ENCODE measurements around the gene SUZ12. TPM values are rescaled to one million over a fixed set of nuclear protein-coding genes. Genes with fewer than 3 reads are reported as not detected.
"Not testable (repeated sequence)": the region's sequence is repeated elsewhere in the genome, so short reads cannot be mapped to it uniquely, and the experiment has no call there.

SUZ12 gene
- total and polyA plus RNA-seq, 8 donors, result 26.0 to 49.0 (median 42.3) TPM

GRCh38 chr17:31903401-31903800, 33.4 kb upstream of the SUZ12 start:
- DNase-seq (no peak), ATAC-seq (no peak)
- intact Hi-C loops (cut with DNase I), result no loop called here
- H3K27me3 ChIP-seq, result no peaks in the 10 kb centered on the region
- no peak overlapping the region for H3K27ac ChIP-seq
- H3K4me1 ChIP-seq, result peaks cover 0 to 26% of the 10 kb centered on the region in 2 donors
- H3K36me3 ChIP-seq, result peaks cover 0 to 12% of the 10 kb centered on the region in 2 donors
- H3K4me3 ChIP-seq, result no peak overlapping the region
- H3K9me3 ChIP-seq, result no peaks in the 10 kb centered on the region
- TF ChIP-seq CTCF (IDR thresholded peaks at IDR 0.05), result no peak

- no peak for TF ChIP-seq CTCF (IDR thresholded peaks at IDR 0.05)
- peak in 2 of 4 donors; percentile 66 to 71 for DNase-seq
- intact Hi-C loops (cut with DNase I), result no loop called here
These were observed 29.4 kb upstream of the SUZ12 start for GRCh38 chr17:31907342-31907962.

GRCh38 chr17:31908386-31908785, 28.4 kb upstream of the SUZ12 start:
- H3K36me3 ChIP-seq, result no peaks in the 10 kb centered on the region
- H3K4me3 ChIP-seq, result no peak overlapping the region
- DNase-seq, result no peak
- peaks cover 0 to 4% of the 10 kb centered on the region in 2 donors for H3K27me3 ChIP-seq
- no peak for TF ChIP-seq CTCF (IDR thresholded peaks at IDR 0.05)
- ATAC-seq, result no peak
- peaks cover 0 to 5% of the 10 kb centered on the region in 2 donors for H3K4me1 ChIP-seq
- intact Hi-C loops (cut with DNase I), result no loop called here
- no peaks in the 10 kb centered on the region for H3K9me3 ChIP-seq
- no peak overlapping the region for H3K27ac ChIP-seq

More at GRCh38 chr17:31907342-31907962, 29.4 kb upstream of the SUZ12 start:
- no peak overlapping the region for H3K27ac ChIP-seq
- H3K4me1 ChIP-seq, result peaks cover 0 to 5% of the 10 kb centered on the region in 2 donors
- H3K36me3 ChIP-seq, result no peaks in the 10 kb centered on the region
- no peak for ATAC-seq
- H3K27me3 ChIP-seq, result peaks cover 0 to 4% of the 10 kb centered on the region in 2 donors
- no peak overlapping the region for H3K4me3 ChIP-seq
- no peaks in the 10 kb centered on the region for H3K9me3 ChIP-seq

GRCh38 chr17:31912705-31913104, 24.1 kb upstream of the SUZ12 start:
- H3K4me3 ChIP-seq; H3K9me3 ChIP-seq; H3K27ac ChIP-seq; H3K4me1 ChIP-seq; intact Hi-C loops (cut with DNase I); H3K36me3 ChIP-seq; DNase-seq; ATAC-seq: not testable (repeated sequence)
- peaks cover 5 to 31% of the 10 kb centered on the region in 2 donors for H3K27me3 ChIP-seq

GRCh38 chr17:31915456-31916100, 21.2 kb upstream of the SUZ12 start:
- no peaks in the 10 kb centered on the region for H3K36me3 ChIP-seq
- H3K9me3 ChIP-seq, result no peaks in the 10 kb centered on the region
- DNase-seq, result no peak
- intact Hi-C loops (cut with DNase I), result no loop called here
- H3K27ac ChIP-seq, result no peak overlapping the region
- no peak for ATAC-seq
- TF ChIP-seq CTCF (IDR thresholded peaks at IDR 0.05), result no peak
- no peak overlapping the region for H3K4me3 ChIP-seq
- peaks cover 0 to 6% of the 10 kb centered on the region in 2 donors for H3K4me1 ChIP-seq
- peaks cover 11 to 53% of the 10 kb centered on the region in 2 donors for H3K27me3 ChIP-seq
